K562 (cell line): Measurements from ENCODE around the gene ADORA1. TPM values are rescaled to one million over a fixed set of nuclear protein-coding genes. Genes with fewer than 3 reads are reported as not detected.

Experiments used
- BCOR ChIP-seq: fragments of 450-650 bp; IDR thresholded peaks from 2 replicates; pipeline ENCODE4 v1.6.1; 2016
- KAT2B ChIP-seq: IDR thresholded peaks from one replicate; pipeline ENCODE4 v1.6.1; 2012; ENCODE audit warnings: low read depth, mild to moderate bottlenecking, control low read depth, inconsistent platforms, low read length, moderate library complexity
- NEUROD1 ChIP-seq: fragments of 150-350 bp; IDR thresholded peaks from 2 replicates; pipeline ENCODE4 v1.6.1; 2014; ENCODE audit warnings: borderline replicate concordance, low read length, low read depth; ENCODE audit not compliant: partially characterized antibody
- NFATC3 ChIP-seq: fragments of 450-650 bp; IDR thresholded peaks from 2 replicates; pipeline ENCODE4 v1.6.1; 2017; ENCODE audit warnings: mild to moderate bottlenecking
- RBM14 ChIP-seq: fragments of 200-400 bp; formaldehyde crosslinking; IDR thresholded peaks from 2 replicates; pipeline ENCODE4 v1.6.1; 2018; ENCODE audit warnings: low read depth, mild to moderate bottlenecking, low read length, moderate library complexity, borderline replicate concordance; ENCODE audit not compliant: insufficient read depth
- RCOR1 ChIP-seq, 2 experiments: IDR thresholded peaks; 2 replicates each; pipeline ENCODE4 v1.6.1; 2012; ENCODE audit warnings: low read depth in 2 of 2, low read length in 2 of 2, borderline replicate concordance in 1 of 2, improper control_type of control experiment in 1 of 2
- ZNF282 ChIP-seq: sonication (generic); formaldehyde crosslinking; IDR thresholded peaks from 2 replicates; pipeline ENCODE4 v1.8.1; 2023; ENCODE audit warnings: missing genetic modification reagents
- polyA plus RNA-seq, 8 experiments: library from polyadenylated mRNA; depleted of rRNA in 4 of 8; stranded (reverse) in 5 of 8; unstranded in 3 of 8; fragments of >200 nt; fragmentation: Nextera tagmentation in 2 of 8; fragmentation: Illumina TruSeq in 1 of 8; extraction: Ambion mirVana in 2 of 8; extraction: Trizol in 1 of 8; gene quantifications; 2 replicates each; pipeline versions ENCODE4 v1.2.1 to v1.2.3, GENCODE V29; 2011 to 2014; ENCODE audit warnings: inconsistent platforms in 1 of 8, missing spikeins in 1 of 8
- total RNA-seq, 7 experiments: library from RNA; depleted of rRNA in 6 of 7; stranded (reverse); fragments of >200 nt in 6 of 7; fragmentation: Illumina TruSeq in 2 of 7; extraction: Trizol in 2 of 7; gene quantifications; 2 replicates each; pipeline versions ENCODE4 v1.2.1 to v1.2.3, GENCODE V29; 2011 to 2021; ENCODE audit warnings: low replicate concordance in 1 of 7
- TF ChIP-seq, protein P1 (sequence below): fragments of 450-650 bp; formaldehyde crosslinking; IDR thresholded peaks from 2 replicates; pipeline ENCODE4 v1.4.0; 2020; ENCODE audit warnings: mild to moderate bottlenecking, moderate library complexity
- TF ChIP-seq, protein P2 (sequence below), 3 experiments: IDR thresholded peaks in 2 of 3; conservative IDR thresholded peaks in 1 of 3; 2 replicates each; pipeline ENCODE4 v1.5.1; 2011 to 2012; ENCODE audit warnings: low read length in 3 of 3, mild to moderate bottlenecking in 3 of 3, control low read depth in 2 of 3, improper control_type of control experiment in 1 of 3, inconsistent platforms in 1 of 3, low read depth in 1 of 3, mixed read lengths in 1 of 3, moderate library complexity in 1 of 3; ENCODE audit not compliant: insufficient read depth in 2 of 3
- TF ChIP-seq, protein P3 (sequence below): fragments of 450-650 bp; IDR thresholded peaks from 2 replicates; pipeline ENCODE4 v1.6.1; 2016; ENCODE audit warnings: low read depth, mild to moderate bottlenecking, moderate library complexity
- TF ChIP-seq, protein P4 (sequence below): fragments of 250-450 bp; sonication (Bioruptor Pico); IDR thresholded peaks from 2 replicates; pipeline ENCODE4 v1.5.0; 2021; ENCODE audit warnings: mild to moderate bottlenecking, moderate library complexity
- TF ChIP-seq, protein P5 (sequence below), 2 experiments: IDR thresholded peaks in 1 of 2; conservative IDR thresholded peaks in 1 of 2; 2 replicates each; pipeline ENCODE4 v1.6.1; 2016; ENCODE audit warnings: low read depth in 2 of 2, mild to moderate bottlenecking in 1 of 2, missing compliant biosample characterization in 1 of 2, missing genetic modification characterization in 1 of 2, moderate library complexity in 1 of 2

ADORA1 gene
- total and polyA plus RNA-seq, 9 of the 15 experiments (the other 6 are each of a cell fraction or from before 2014, with no cell fraction given), result not detected

DNA sequence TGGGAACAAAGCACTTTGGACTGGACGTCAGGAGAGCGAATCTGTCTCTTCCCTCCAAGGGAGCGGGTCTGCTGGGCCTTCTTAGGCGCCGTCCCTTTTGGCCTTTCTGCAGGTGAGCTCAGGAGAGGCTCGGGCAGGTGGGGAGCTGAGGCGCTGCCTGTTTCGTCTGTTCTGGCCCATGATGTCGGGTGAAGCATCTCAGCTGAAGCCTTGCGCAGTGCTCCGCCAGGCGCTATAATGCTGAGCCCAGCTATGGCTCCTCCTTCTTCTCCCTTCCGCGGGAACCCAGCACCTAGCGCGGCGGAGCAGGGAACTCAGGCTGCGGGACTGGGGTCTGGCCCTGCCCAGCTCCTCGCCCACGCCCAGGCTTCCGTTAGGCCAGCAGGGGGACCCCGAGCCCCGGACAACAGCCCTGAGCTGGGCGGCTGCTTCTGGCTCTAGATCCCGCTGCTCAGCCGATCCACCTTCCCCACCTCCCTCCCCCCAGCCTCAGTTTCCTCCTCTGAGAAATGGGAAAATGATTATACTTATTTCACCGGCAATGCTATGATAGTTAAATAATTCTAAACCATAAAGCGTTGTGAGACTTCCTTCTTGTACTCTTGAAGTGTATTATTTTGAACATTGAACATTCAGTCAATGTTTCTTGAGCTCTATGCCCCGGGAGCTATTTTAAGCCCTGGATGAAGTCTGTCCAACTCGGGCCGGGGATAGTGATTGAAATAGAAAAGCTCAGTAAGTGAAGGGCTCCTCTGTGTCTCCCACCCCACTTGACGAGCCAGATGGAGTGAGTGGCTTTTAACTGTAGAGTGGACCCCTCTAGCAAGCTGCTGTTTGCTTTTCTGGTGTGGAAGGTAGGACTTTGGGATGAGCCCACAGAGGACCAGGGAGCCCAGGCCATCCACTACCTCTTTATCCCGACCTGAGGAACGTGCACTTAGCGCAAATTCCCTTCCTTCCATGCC lies 9.6 kb upstream of the ADORA1 start (continued):
- TF ChIP-seq KAT2B (no peak), NFATC3 (no peak), RCOR1 (IDR thresholded peaks at IDR 0.05; ENCODE audit: borderline replicate concordance in 1 of 2, low read depth in 2 of 2, low read length in 2 of 2) (peak in 1 of 2 experiments; percentile 47; a peak in 1 of 4 replicates), RBM14 (no peak), ZNF282 (CRISPR knock-in tag) (peak; percentile 30; the same call in 1 of the 2 replicates), BCOR (no peak), NEUROD1 (no peak)
- TF ChIP-seq, protein P1, sequence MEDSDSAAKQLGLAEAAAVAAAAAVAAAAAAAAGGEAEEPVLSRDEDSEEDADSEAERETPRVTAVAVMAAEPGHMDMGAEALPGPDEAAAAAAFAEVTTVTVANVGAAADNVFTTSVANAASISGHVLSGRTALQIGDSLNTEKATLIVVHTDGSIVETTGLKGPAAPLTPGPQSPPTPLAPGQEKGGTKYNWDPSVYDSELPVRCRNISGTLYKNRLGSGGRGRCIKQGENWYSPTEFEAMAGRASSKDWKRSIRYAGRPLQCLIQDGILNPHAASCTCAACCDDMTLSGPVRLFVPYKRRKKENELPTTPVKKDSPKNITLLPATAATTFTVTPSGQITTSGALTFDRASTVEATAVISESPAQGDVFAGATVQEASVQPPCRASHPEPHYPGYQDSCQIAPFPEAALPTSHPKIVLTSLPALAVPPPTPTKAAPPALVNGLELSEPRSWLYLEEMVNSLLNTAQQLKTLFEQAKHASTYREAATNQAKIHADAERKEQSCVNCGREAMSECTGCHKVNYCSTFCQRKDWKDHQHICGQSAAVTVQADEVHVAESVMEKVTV (CRISPR knock-in tag), result peak; percentile 77
- TF ChIP-seq, protein P2, sequence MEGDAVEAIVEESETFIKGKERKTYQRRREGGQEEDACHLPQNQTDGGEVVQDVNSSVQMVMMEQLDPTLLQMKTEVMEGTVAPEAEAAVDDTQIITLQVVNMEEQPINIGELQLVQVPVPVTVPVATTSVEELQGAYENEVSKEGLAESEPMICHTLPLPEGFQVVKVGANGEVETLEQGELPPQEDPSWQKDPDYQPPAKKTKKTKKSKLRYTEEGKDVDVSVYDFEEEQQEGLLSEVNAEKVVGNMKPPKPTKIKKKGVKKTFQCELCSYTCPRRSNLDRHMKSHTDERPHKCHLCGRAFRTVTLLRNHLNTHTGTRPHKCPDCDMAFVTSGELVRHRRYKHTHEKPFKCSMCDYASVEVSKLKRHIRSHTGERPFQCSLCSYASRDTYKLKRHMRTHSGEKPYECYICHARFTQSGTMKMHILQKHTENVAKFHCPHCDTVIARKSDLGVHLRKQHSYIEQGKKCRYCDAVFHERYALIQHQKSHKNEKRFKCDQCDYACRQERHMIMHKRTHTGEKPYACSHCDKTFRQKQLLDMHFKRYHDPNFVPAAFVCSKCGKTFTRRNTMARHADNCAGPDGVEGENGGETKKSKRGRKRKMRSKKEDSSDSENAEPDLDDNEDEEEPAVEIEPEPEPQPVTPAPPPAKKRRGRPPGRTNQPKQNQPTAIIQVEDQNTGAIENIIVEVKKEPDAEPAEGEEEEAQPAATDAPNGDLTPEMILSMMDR (IDR thresholded peaks at IDR 0.05 in 2 of 3, conservative IDR thresholded peaks at IDR 0.05 in 1 of 3; ENCODE audit: insufficient read depth in 2 of 3, low read depth in 1 of 3, low read length in 3 of 3), result peak; percentile 87 to 92 (median 89)
- TF ChIP-seq, protein P3, sequence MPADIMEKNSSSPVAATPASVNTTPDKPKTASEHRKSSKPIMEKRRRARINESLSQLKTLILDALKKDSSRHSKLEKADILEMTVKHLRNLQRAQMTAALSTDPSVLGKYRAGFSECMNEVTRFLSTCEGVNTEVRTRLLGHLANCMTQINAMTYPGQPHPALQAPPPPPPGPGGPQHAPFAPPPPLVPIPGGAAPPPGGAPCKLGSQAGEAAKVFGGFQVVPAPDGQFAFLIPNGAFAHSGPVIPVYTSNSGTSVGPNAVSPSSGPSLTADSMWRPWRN, result no peak
- TF ChIP-seq, protein P4, sequence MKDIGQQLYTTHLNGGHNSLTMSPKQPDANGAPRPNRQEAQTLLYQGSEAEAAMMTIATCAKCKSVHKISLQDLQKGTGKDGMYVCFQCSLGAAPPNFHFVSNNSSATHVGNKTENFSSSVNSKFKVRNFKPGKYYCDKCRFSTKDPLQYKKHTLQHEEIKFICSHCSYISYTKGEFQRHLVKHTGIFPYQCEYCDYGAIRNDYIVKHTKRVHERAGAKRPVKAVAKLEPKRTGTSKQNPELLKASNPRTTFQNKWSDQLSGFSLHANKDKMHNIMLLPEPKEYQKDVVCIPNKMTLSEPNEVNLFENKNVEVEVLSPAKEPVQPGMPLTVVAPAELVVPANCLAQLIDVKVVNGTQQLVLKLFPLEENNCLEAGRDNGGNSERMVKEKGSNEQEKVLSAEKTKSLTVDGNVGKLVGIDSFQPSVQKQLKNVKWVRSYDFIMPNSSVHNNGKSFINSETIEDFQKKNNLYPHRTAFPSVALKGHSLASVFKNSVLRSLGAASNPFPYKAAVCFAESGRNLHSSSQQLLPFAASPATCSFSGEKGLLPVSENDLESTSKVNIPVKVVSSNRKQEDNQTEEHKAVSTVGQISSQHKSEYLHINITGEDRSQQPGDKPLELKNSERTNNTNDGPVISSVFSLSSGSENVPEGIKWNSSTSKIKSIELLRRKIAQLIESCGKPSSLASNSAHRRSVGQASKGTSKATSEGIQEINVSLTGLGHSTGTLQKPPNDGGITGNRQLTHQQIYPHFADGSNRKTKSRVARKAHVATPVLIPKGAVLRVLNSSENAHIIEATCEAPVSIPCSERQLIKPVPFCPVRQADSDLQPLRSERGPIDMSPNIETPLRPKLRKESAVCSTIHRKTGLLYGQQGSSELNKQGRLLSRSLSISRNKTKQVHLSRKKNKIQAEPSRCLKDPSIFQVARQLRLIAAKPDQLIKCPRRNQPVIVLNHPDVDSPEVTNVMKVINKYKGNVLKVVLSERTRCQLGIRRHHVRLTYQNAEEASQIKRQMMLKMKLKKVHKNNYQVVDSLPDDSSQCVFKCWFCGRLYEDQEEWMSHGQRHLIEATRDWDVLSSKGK (CRISPR knock-in tag), result no peak
- TF ChIP-seq, protein P5, sequence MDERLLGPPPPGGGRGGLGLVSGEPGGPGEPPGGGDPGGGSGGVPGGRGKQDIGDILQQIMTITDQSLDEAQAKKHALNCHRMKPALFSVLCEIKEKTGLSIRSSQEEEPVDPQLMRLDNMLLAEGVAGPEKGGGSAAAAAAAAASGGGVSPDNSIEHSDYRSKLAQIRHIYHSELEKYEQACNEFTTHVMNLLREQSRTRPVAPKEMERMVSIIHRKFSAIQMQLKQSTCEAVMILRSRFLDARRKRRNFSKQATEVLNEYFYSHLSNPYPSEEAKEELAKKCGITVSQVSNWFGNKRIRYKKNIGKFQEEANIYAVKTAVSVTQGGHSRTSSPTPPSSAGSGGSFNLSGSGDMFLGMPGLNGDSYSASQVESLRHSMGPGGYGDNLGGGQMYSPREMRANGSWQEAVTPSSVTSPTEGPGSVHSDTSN (CRISPR knock-in tag; IDR thresholded peaks at IDR 0.05; ENCODE audit: low read depth), result no peak
- TF ChIP-seq, protein P5 (tag; conservative IDR thresholded peaks at IDR 0.05; ENCODE audit: low read depth), result no peak
